Smooth muscle cell (in vitro differentiated cells): ENCODE measurements around the gene PGM1. TPM values are rescaled to one million over a fixed set of nuclear protein-coding genes. Genes with fewer than 3 reads are reported as not detected.

Experiments used
- DNase-seq: peaks from one replicate; lab custom pipeline; 2025; ENCODE audit not compliant: unreplicated experiment; lab: John Stamatoyannopoulos, UW
- H2AFZ ChIP-seq: fragments of 200-600 bp; sonication (generic); 2 replicates; pipeline ENCODE4 v1.6.0; 2016; ENCODE audit warnings: antibody characterized with exemption, low read depth, mild to moderate bottlenecking
- H3F3A ChIP-seq: fragments of 200-600 bp; sonication (generic); 2 replicates; pipeline ENCODE4 v1.6.0; 2017; ENCODE audit warnings: antibody characterized with exemption, low read depth
- H3K27ac ChIP-seq: fragments of 200-600 bp; sonication (generic); 2 replicates; pipeline ENCODE4 v1.5.1; 2016; ENCODE audit warnings: low read depth, mild to moderate bottlenecking
- H3K27me3 ChIP-seq: fragments of 200-600 bp; sonication (generic); 2 replicates; pipeline ENCODE4 v1.6.1; 2016; ENCODE audit warnings: low read depth, mild to moderate bottlenecking
- H3K36me3 ChIP-seq: fragments of 200-600 bp; sonication (generic); 2 replicates; pipeline ENCODE4 v1.5.1; 2016; ENCODE audit warnings: low read depth
- H3K4me1 ChIP-seq: fragments of 200-600 bp; sonication (generic); 2 replicates; pipeline ENCODE4 v1.5.1; 2016; ENCODE audit warnings: low read depth
- H3K4me2 ChIP-seq: fragments of 200-600 bp; sonication (generic); 2 replicates; pipeline ENCODE4 v1.6.0; 2016; ENCODE audit warnings: mild to moderate bottlenecking
- H3K4me3 ChIP-seq: fragments of 200-600 bp; sonication (generic); 2 replicates; pipeline ENCODE4 v1.5.1; 2016; ENCODE audit warnings: mild to moderate bottlenecking
- H3K79me2 ChIP-seq: fragments of 200-600 bp; sonication (generic); 2 replicates; pipeline ENCODE4 v1.6.0; 2016; ENCODE audit warnings: low read depth, mild to moderate bottlenecking
- H3K9ac ChIP-seq: fragments of 200-600 bp; sonication (generic); 2 replicates; pipeline ENCODE4 v1.6.0; 2016; ENCODE audit warnings: low read depth
- H3K9me3 ChIP-seq: fragments of 200-600 bp; sonication (generic); replicated peaks from 2 replicates; pipeline ENCODE4 v1.5.1; 2016; ENCODE audit warnings: low read depth
- H4K20me1 ChIP-seq: fragments of 200-600 bp; sonication (generic); 2 replicates; pipeline ENCODE4 v1.6.0; 2016; ENCODE audit warnings: low read depth
- WGBS: methylation state at CpG from one replicate; pipeline ENCODE4 v1.1.7; 2016; ENCODE audit warnings: low lambda C conversion rate; 5-methylcytosine and 5-hydroxymethylcytosine counted together
- polyA plus RNA-seq: library from polyadenylated mRNA; unstranded; fragments of >200 nt; fragmentation: Nextera tagmentation; extraction: Ambion mirVana; gene quantifications from 2 replicates; pipeline ENCODE4 v1.2.1, GENCODE V29; 2016
- total RNA-seq: library from RNA; depleted of rRNA; stranded (reverse); fragments of >200 nt; gene quantifications from 2 replicates; pipeline ENCODE4 v1.2.3, GENCODE V29; 2014
- TF ChIP-seq, protein P1 (sequence below): fragments of 200-600 bp; sonication (generic); IDR thresholded peaks from 2 replicates; pipeline ENCODE4 v1.5.1; 2017; ENCODE audit warnings: borderline replicate concordance, mild to moderate bottlenecking, antibody characterized with exemption; ENCODE audit not compliant: insufficient read depth, poor library complexity, severe bottlenecking

Gene PGM1
- total and polyA plus RNA-seq, 2 experiments from 2014 or later, result 72.7 to 87.6 TPM

DNA sequence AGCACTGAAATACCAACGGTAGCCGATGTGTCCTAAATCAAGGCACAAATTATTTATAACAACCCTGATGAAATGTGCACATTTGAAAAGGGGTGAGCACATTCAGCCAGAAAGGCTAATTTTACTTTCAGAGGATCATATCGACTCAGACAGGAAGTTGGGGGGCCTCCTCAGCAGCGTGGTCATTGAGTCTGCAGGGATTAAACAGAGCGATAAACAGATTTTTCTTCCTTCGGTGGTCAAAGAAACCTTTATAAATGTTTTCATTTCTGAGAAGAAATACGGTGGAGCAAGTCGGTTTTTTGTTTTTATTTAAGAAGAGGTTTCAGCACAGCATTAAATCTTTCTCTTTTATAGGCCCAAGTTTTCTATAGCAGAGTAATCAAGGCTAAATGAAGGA lies 45.7 kb downstream of the PGM1 start:
- WGBS, result 69% methylated on average over 8 of the region's 8 CpGs

DNA sequence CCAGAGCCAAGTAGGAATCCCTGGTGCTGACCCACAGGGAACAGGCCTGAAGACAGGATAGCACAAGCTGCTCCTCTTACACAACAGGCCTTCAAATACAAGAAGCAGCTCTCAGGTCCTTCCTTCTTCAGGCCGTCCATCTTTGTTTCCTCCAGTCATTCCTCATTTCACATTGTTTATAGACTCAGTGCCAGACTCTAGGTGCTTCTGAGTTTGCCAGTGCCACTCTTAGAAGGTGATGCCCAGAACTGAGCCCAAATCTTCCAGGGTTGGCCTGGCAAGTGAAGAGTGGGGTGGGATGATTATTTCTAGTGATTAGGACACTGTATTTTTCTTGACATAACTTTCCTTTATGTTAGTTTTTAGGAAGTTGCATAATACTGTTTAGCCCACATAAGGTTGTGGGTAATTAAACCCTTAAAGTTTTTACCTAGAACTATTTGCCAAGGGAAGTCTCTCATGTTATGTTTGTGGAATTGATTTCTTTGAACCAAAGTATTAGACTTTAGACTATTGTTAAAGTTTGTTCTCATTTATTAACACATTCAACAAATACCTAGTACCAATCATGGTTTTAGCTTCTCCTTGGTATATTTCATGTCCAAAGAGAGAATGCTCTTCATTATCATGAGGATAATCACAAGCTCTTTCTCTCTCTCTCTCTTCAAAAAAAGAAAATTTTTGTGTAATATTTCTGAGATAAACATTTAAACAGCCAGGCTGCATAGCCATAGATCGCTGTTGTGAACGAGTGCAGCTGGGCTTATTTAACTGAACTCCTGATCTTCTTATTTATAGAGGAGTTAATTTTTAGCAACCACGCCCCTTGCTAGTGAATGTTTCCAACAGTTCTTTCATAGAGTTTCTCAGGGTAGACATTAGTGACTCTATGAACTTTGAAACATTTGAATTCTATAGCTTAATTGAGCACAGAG lies 47.7 kb downstream of the PGM1 start:
- H3K4me3 ChIP-seq, result no peak overlapping the region
- no peaks in the 10 kb centered on the region for H3K9me3 ChIP-seq
- no peak overlapping the region for H3K4me2 ChIP-seq
- WGBS, result 94% methylated on average over 4 of the region's 4 CpGs
- no peak for DNase-seq
- H4K20me1 ChIP-seq, result no peaks in the 10 kb centered on the region
- TF ChIP-seq, protein P1, sequence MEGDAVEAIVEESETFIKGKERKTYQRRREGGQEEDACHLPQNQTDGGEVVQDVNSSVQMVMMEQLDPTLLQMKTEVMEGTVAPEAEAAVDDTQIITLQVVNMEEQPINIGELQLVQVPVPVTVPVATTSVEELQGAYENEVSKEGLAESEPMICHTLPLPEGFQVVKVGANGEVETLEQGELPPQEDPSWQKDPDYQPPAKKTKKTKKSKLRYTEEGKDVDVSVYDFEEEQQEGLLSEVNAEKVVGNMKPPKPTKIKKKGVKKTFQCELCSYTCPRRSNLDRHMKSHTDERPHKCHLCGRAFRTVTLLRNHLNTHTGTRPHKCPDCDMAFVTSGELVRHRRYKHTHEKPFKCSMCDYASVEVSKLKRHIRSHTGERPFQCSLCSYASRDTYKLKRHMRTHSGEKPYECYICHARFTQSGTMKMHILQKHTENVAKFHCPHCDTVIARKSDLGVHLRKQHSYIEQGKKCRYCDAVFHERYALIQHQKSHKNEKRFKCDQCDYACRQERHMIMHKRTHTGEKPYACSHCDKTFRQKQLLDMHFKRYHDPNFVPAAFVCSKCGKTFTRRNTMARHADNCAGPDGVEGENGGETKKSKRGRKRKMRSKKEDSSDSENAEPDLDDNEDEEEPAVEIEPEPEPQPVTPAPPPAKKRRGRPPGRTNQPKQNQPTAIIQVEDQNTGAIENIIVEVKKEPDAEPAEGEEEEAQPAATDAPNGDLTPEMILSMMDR, result no peak
- no peaks in the 10 kb centered on the region for H3K27me3 ChIP-seq
- no peaks in the 10 kb centered on the region for H3K4me1 ChIP-seq
- no peak overlapping the region for H3K9ac ChIP-seq
- no peak overlapping the region for H3K27ac ChIP-seq
- no peaks in the 10 kb centered on the region for H3K79me2 ChIP-seq
- H3K36me3 ChIP-seq, result peaks cover 13% of the 10 kb centered on the region
- no peaks in the 10 kb centered on the region for H3F3A ChIP-seq
- H2AFZ ChIP-seq, result no peak overlapping the region

More for the DNA sequence above, 45.7 kb downstream of the PGM1 start:
- Histone ChIP-seq H3K27me3 (no peaks in the 10 kb centered on the region), H2AFZ (no peak overlapping the region), H3F3A (no peaks in the 10 kb centered on the region), H3K4me1 (no peaks in the 10 kb centered on the region), H3K4me2 (no peak overlapping the region), H4K20me1 (no peaks in the 10 kb centered on the region), H3K36me3 (peaks cover 13% of the 10 kb centered on the region), H3K4me3 (no peak overlapping the region), H3K79me2 (no peaks in the 10 kb centered on the region), H3K9ac (no peak overlapping the region), H3K9me3 (no peaks in the 10 kb centered on the region), H3K27ac (no peak overlapping the region)
- no peak for DNase-seq
- TF ChIP-seq, protein P1, result no peak

DNA sequence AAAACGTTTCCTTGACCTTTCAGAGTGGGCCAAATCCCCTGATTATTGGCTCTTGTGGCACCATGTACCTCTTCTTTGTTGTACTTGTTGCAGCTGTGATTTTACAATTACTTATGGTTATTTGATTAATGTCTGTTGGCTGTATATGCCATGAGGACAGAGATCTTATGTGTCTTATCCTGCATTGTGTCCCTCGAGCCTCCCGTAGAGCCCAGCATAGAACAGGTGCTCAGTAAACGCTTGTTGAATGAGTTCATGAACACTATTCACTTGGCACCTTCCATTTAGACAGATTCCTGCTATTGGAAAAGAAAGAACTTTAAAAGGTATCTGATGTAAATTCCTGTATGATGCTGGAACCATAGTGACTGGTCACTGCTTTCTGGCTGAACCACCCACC lies 48.4 kb downstream of the PGM1 start:
- Histone ChIP-seq H3K27me3 (no peaks in the 10 kb centered on the region), H3K4me2 (no peak overlapping the region), H3K4me1 (no peaks in the 10 kb centered on the region), H4K20me1 (no peaks in the 10 kb centered on the region), H2AFZ (no peak overlapping the region), H3K27ac (no peak overlapping the region), H3K9ac (no peak overlapping the region), H3K36me3 (peaks cover 13% of the 10 kb centered on the region), H3K9me3 (no peaks in the 10 kb centered on the region), H3F3A (no peaks in the 10 kb centered on the region), H3K79me2 (no peaks in the 10 kb centered on the region), H3K4me3 (no peak overlapping the region)
- 94% methylated on average over 4 of the region's 4 CpGs for WGBS
- TF ChIP-seq, protein P1, result no peak
- DNase-seq, result no peak
